ENCODE results near the gene SKI.

Gene SKI

GRCh38 chr1:2252423-2252822 is 24.3 kb downstream of the SKI start:
- POLR2A ChIA-PET, result no interaction called here

GRCh38 chr1:2253036-2253796 is 25.1 kb downstream of the SKI start:
- CTCF ChIA-PET, result interaction anchor here (1.1 kb wide), 1 partner anchor 16 kb away, joined by 3 read pairs; no protein-coding TSS in a partner anchor

More at GRCh38 chr1:2252423-2252822, 24.3 kb downstream of the SKI start:
- TF ChIP-seq PKNOX1 (IDR thresholded peaks at IDR 0.05) (no peak), ELF4 (IDR thresholded peaks at IDR 0.05) (no peak), ZNF384 (IDR thresholded peaks at IDR 0.05) (no peak), FOXA1 (IDR thresholded peaks at IDR 0.05) (no peak), NFRKB (IDR thresholded peaks at IDR 0.05) (no peak), FOXM1 (IDR thresholded peaks at IDR 0.05; ENCODE audit: borderline replicate concordance) (no peak), FOXK2 (IDR thresholded peaks at IDR 0.05) (no peak), BHLHE40 (IDR thresholded peaks at IDR 0.05; ENCODE audit: borderline replicate concordance) (no peak), CTBP1 (IDR thresholded peaks at IDR 0.05; ENCODE audit: borderline replicate concordance) (no peak), L3MBTL2 (conservative IDR thresholded peaks at IDR 0.05) (no peak), ARNT (IDR thresholded peaks at IDR 0.05) (no peak), SP1 (IDR thresholded peaks at IDR 0.05) (no peak), HDGF (IDR thresholded peaks at IDR 0.05; ENCODE audit: borderline replicate concordance) (no peak), TARDBP (IDR thresholded peaks at IDR 0.05) (no peak)
- DNase-seq (ENCODE audit: extremely low spot score), result no peak
- CTCF ChIA-PET, result interaction anchor here (1.1 kb wide), 1 partner anchor 15 kb away, joined by 3 read pairs; no protein-coding TSS in a partner anchor

GRCh38 chr1:2253797-2254480 is 25.8 kb downstream of the SKI start:
- CTCF ChIA-PET, result no interaction called here
- no peak for DNase-seq (ENCODE audit: extremely low spot score)
- TF ChIP-seq LEF1 (IDR thresholded peaks at IDR 0.05; ENCODE audit: borderline replicate concordance), result no peak
- no peak for TF ChIP-seq ELF4 (IDR thresholded peaks at IDR 0.05)
- POLR2A ChIA-PET, result no interaction called here

More at GRCh38 chr1:2253036-2253796, 25.1 kb downstream of the SKI start:
- no peak for DNase-seq (ENCODE audit: extremely low spot score)
- POLR2A ChIA-PET, result no interaction called here
- no peak for TF ChIP-seq LEF1 (IDR thresholded peaks at IDR 0.05; ENCODE audit: borderline replicate concordance)
- TF ChIP-seq NFRKB (IDR thresholded peaks at IDR 0.05), result no peak
- no peak for TF ChIP-seq FOXK2 (IDR thresholded peaks at IDR 0.05)
- TF ChIP-seq TARDBP (IDR thresholded peaks at IDR 0.05), result no peak
- TF ChIP-seq FOXA1 (IDR thresholded peaks at IDR 0.05), result no peak
- no peak for TF ChIP-seq SUZ12 (IDR thresholded peaks at IDR 0.05)
- no peak for TF ChIP-seq SP1 (IDR thresholded peaks at IDR 0.05)
- TF ChIP-seq ZNF384 (IDR thresholded peaks at IDR 0.05), result no peak
- no peak for TF ChIP-seq ARNT (IDR thresholded peaks at IDR 0.05)
- no peak for TF ChIP-seq BHLHE40 (IDR thresholded peaks at IDR 0.05; ENCODE audit: borderline replicate concordance)
- TF ChIP-seq PKNOX1 (IDR thresholded peaks at IDR 0.05), result no peak
- no peak for TF ChIP-seq HDGF (IDR thresholded peaks at IDR 0.05; ENCODE audit: borderline replicate concordance)
- TF ChIP-seq FOXM1 (IDR thresholded peaks at IDR 0.05; ENCODE audit: borderline replicate concordance), result no peak
- no peak for TF ChIP-seq ELF4 (IDR thresholded peaks at IDR 0.05)
- no peak for TF ChIP-seq CTBP1 (IDR thresholded peaks at IDR 0.05; ENCODE audit: borderline replicate concordance)

GRCh38 chr1:2255047-2255419 is 26.9 kb downstream of the SKI start:
- ChIA-PET CTCF (no interaction called here), POLR2A (interaction anchor here (1.3 kb wide), 1 partner anchor 26 kb away, joined by 4 read pairs; no protein-coding TSS in a partner anchor)

More at GRCh38 chr1:2255047-2255419, 26.9 kb downstream of the SKI start:
- DNase-seq (ENCODE audit: extremely low spot score), result no peak
- no peak for TF ChIP-seq PKNOX1 (IDR thresholded peaks at IDR 0.05)
- no peak for TF ChIP-seq HDGF (IDR thresholded peaks at IDR 0.05; ENCODE audit: borderline replicate concordance)
- TF ChIP-seq BHLHE40 (IDR thresholded peaks at IDR 0.05; ENCODE audit: borderline replicate concordance), result no peak
- TF ChIP-seq ZNF384 (IDR thresholded peaks at IDR 0.05), result no peak
- no peak for TF ChIP-seq FOXK2 (IDR thresholded peaks at IDR 0.05)
- no peak for TF ChIP-seq ARNT (IDR thresholded peaks at IDR 0.05)
- TF ChIP-seq SUZ12 (IDR thresholded peaks at IDR 0.05), result no peak
- no peak for TF ChIP-seq SP1 (IDR thresholded peaks at IDR 0.05)
- TF ChIP-seq ELF4 (IDR thresholded peaks at IDR 0.05), result no peak
- TF ChIP-seq FOXM1 (IDR thresholded peaks at IDR 0.05; ENCODE audit: borderline replicate concordance), result no peak
- TF ChIP-seq NFRKB (IDR thresholded peaks at IDR 0.05), result no peak
- TF ChIP-seq CTBP1 (IDR thresholded peaks at IDR 0.05; ENCODE audit: borderline replicate concordance), result no peak
- TF ChIP-seq FOXA1 (IDR thresholded peaks at IDR 0.05), result no peak
- no peak for TF ChIP-seq TARDBP (IDR thresholded peaks at IDR 0.05)
- no peak for TF ChIP-seq L3MBTL2 (conservative IDR thresholded peaks at IDR 0.05)
- TF ChIP-seq LEF1 (IDR thresholded peaks at IDR 0.05; ENCODE audit: borderline replicate concordance), result no peak
